HG02852 (cell line): ENCODE data around the gene DCUN1D5.

Experiments
- ATAC-seq: cut with Tn5 transposase; IDR thresholded peaks from one replicate; pipeline ENCODE4 v1.9.1; 2021; ENCODE audit warnings: mild to moderate bottlenecking, moderate library complexity; ENCODE audit not compliant: unreplicated experiment

The DCUN1D5 gene

DNA sequence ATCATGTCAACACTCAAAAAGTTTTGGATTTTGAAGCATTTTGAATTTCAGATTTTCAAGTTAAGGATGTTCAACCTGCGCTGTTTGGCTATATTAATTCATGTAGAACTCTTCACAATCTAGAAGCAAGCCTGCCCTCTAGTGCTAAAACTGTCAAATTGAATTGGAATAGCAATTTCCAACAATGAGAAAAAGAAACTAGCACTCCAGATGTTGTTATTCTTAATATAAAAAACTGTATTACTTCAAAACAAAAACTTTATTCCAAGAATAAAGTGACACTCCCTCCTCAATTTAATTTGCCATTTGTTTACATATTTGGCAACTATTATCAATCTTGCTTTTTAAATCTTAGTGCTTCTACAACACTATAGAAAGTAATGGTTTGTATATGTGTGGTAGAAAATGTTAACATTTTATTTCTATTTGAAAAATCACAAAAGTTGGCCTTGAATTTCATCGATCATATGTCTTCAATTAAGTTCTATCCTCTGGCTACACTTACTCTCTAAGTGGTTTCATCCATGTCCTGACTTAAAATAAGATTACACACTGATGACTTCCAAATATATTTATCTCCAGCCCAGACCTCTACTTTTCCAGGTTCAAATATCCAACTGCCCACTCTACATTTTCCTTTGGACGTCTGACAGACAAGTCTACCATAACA, 36.6 kb downstream of the DCUN1D5 start:
- peak; percentile 68 for ATAC-seq

DNA sequence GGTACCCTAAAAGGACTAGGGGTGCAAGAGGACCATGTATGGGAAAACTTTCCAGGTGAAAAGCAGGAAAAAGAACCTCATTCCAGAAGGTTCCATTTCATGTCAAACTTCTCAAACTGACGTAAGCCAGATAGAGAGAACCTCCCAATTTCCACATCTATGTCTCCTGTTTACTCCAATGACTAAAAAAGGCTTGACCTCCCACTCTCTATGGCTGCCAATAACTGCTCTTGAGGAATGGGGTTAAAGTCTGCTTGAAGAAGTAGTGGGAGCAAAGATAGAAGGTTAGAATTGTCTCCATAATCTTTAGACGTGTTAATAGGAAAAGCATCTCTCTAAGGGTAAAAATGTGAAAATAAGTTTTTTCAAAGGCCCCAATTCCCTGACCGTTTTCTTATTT, 38.0 kb downstream of the DCUN1D5 start:
- ATAC-seq = no peak

DNA sequence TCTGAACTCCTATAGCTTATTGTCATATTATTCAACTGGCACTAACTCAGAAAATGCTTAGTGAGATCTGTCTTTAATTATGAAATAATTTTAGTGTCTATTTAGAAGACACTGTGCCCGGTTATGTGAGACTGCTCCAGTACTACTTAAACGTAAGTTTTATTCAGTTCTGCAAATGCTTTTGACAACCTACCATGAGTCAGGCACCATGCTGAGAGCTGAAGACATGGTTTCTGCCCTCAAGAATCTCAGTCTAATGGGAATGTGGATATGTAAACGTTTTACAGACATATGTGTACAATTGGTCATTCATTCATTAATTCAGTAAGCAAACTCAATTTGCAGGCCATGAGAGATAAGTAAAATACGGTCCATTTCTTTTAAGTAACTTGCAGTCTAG, 40.0 kb downstream of the DCUN1D5 start:
- no peak for ATAC-seq

DNA sequence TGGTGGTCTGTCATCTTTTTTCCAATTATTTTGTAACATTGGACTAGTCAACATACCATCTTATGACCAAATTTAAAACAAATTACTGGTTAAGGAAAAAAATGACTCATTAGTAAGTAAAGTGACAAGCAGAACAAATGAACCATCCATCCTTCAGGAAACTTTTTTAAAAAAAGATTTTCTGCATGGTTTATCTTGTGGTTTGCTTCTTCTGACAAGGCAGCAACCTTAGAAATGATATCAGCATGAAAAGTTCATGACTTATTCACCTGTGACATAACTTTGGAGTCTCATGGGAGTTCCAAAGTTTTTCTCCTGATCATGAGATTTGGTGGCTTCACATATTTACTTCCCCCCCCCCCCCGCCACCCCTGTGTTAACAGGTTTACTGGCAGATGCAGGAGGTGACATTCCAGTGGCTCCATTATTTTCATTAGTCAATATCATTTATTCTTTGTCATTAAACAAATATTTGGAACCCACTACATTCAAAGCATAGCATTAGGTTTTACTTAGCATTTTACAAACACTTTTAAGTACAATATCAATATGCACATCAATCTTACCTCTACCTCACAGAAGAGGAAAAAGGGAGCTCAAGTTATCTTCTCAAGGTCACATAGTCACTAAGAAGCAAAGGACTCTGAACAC, 40.7 kb downstream of the DCUN1D5 start:
- ATAC-seq = no peak

DNA sequence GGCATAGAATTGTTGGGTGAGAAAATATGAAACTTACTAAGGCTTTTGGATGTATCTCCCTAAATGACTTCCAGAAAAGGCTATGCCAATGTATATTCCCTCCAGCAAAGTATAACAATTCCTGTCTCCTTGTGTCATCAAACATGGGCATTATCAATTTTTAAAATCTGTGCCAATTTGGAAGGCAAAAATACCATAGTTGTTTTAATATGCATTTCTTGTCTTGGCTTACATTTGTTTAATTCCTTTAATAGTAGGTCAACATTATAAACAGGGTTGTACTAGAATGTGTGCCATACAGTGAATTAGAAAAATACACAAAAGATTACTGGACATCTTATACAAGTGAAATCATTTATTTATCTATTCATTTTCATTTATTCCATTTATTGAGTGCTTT, 41.6 kb downstream of the DCUN1D5 start:
- ATAC-seq = no peak

GRCh38 chr11:103047837-103048236, 44.1 kb downstream of the DCUN1D5 start:
- no peak for ATAC-seq

- no peak for ATAC-seq
Observed at GRCh38 chr11:103043826-103044678, 47.9 kb downstream of the DCUN1D5 start.

GRCh38 chr11:103042161-103042560, 49.8 kb downstream of the DCUN1D5 start:
- ATAC-seq = no peak

DNA sequence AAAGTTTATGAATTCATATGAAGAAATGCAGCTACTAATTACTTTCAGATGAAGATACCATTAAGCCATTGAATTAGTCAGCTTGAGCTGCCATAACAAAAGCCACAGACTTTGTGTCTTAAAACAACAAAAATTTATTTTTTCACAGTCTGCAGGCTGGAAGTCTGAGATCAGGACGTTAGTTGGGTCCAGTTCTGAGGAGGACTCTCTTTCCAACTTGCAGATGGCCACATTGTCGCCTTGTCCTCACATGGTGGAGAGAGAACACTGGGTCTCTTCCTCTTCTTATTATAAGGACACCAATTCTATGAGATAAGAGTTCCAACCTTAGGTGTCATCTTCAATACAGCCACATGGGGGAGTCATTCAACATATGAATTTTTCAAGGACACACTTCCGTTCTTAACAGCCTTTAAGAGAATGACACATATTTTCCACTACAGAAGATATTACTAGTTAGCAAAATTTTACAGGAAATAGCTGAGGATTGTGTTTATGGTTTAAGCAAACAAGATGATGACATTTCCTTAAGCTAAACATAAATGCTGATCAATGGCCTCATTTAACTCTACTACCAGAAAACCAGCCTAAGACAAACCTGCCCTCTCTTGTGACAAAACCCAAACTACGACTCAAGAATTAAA, 56.0 kb downstream of the DCUN1D5 start:
- ATAC-seq = peak; percentile 95

- no peak for ATAC-seq
Observed at GRCh38 chr11:103035216-103035615, 56.7 kb downstream of the DCUN1D5 start.

DNA sequence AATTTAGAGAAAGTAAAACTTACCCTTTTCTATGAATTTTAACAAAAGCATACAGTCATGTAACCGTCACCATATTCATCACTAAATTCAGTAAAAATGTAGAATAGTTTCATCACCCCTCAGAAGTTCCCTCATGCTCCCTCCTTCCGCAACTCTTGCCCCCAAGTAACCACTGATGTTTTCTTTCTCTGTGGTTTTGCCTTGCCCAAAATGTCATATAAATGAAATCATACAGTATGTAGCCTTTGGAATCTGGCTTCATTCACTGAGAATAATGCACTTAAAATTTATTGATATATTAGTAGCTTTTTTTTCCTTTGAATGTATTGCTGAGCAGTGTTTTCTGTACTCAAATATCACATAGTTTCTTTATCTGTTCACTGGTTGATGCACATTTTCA, 60.1 kb downstream of the DCUN1D5 start:
- ATAC-seq = no peak

DNA sequence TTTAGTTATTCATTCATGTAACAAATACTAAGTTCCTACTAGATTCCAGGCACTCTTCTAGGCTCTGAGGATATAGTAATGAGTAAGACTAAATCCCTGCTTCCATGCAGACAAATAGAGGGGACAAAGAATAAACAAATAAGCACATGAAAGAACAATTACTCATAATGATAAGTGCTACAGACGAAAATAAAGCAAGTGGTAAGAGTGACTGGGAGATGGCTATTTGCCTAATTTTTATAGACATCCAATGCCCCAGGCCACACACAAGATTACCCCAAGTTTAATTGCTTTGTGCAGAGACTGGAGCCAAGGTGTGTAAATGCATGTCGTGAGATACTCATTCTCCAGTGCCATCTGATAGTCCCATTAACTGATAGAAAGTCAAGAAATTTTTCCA, 62.6 kb downstream of the DCUN1D5 start:
- no peak for ATAC-seq

DNA sequence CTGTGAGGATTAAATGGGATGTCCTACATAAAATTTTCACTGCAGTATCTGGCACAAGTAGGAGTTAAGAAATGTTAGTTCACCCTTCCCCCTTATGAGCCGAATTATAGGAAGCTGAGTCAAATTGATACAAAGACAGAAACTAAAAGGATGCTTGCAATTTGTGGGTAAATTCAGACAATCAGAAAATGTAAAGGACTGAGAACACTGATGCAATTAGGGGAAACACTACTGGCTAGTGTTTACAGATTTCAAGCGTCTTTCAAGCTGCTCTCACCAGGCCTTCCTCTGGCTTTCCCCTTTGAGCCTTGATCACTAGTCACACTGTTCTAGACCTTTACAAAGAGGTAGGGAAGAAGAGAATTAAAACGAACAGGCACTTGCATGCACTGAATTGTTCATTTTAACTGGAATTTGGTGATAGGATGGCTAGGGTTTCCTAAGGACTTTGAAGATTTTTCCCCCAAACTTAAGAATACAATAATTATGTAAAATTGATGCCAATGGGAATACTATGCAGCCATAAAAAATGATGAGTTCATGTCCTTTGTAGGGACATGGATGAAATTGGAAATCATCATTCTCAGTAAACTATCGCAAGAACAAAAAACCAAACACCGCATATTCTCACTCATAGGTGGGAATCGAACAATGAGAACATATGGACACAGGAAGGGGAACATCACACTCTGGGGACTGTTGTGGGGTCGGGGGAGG, 63.5 kb downstream of the DCUN1D5 start:
- ATAC-seq = peak; percentile 95

- ATAC-seq = no peak
Observed at GRCh38 chr11:103024086-103024485, 67.9 kb downstream of the DCUN1D5 start.

DNA sequence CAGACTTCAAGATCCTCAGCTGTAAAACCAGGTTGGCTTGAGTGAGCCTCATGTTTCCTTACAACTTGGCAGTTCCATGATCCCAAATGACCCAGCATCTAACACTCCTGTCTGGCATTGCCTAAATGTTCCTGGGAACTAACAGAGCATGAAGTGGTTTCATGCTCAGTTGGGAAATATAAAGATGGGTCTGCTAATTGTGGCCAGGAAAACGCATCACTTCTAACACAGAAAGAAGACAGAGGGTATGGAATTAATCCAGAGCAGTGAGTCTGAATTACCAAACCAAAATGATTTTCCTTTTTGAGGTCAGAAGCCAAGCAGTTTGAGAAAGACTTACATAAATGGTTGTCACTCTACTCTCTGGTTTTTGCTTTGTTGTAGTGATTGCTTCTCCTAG, 75.9 kb downstream of the DCUN1D5 start:
- ATAC-seq = no peak

DNA sequence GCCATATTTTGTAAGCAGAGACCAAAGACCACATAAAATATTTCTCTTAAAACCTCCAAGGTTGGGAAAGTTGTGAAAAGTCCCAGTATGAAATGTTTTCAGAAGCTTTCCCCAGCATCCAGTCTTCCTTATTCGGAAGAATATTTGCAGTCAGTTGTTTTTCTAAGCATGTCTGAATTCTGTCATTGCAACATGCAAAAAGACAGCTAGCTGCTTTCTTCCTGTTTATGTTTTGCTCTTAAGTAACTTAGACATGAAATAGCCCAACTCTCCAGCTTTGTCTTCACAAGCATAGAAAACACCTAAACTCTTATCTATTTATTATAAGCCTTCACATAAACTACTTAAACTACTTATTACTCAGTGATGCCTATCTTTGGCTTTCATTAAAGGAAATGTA, 78.5 kb downstream of the DCUN1D5 start:
- no peak for ATAC-seq
